SK-N-SH treated with all-trans-retinoic acid at 6 μM for 48 hours (cell line): ENCODE data around the gene GNS.

Source experiments
- ATAC-seq: fragments of 200-7000 bp; cut with Tn5 transposase; 3 replicates; pipeline ENCODE4 v1.9.1; 2020; ENCODE audit warnings: mild to moderate bottlenecking, moderate library complexity
- ARNTL ChIP-seq: fragments of 450-650 bp; formaldehyde crosslinking; IDR thresholded peaks from 2 replicates; pipeline ENCODE4 v1.5.0; 2020; ENCODE audit warnings: low read depth, mild to moderate bottlenecking, moderate library complexity, borderline replicate concordance
- BACH2 ChIP-seq: fragments of 250-450 bp; sonication (Bioruptor Pico); IDR thresholded peaks from 2 replicates; pipeline ENCODE4 v1.9.0; 2021; ENCODE audit warnings: mild to moderate bottlenecking, borderline replicate concordance
- CSDC2 ChIP-seq: fragments of 250-450 bp; sonication (Bioruptor Pico); IDR thresholded peaks from 2 replicates; pipeline ENCODE4 v1.5.0; 2020; ENCODE audit warnings: mild to moderate bottlenecking, moderate library complexity
- ESRRG ChIP-seq: fragments of 250-450 bp; sonication (Bioruptor Pico); IDR thresholded peaks from 2 replicates; pipeline ENCODE4 v1.6.1; 2021; ENCODE audit warnings: mild to moderate bottlenecking
- GLIS3 ChIP-seq: fragments of 250-450 bp; sonication (Bioruptor Pico); IDR thresholded peaks from 2 replicates; pipeline ENCODE4 v1.5.0; 2020; ENCODE audit warnings: mild to moderate bottlenecking, moderate library complexity
- ISL1 ChIP-seq: fragments of 250-450 bp; sonication (Bioruptor Pico); IDR thresholded peaks from 2 replicates; pipeline ENCODE4 v2.1.2; 2022; ENCODE audit warnings: mild to moderate bottlenecking, moderate library complexity
- OSR1 ChIP-seq: fragments of 250-450 bp; sonication (Bioruptor Pico); IDR thresholded peaks from 2 replicates; pipeline ENCODE4 v1.8.0; 2022; ENCODE audit warnings: moderate library complexity, mild to moderate bottlenecking, inconsistent platforms
- POU6F1 ChIP-seq: fragments of 250-450 bp; sonication (Bioruptor Pico); IDR thresholded peaks from 2 replicates; pipeline ENCODE4 v1.8.0; 2021; ENCODE audit warnings: low read depth, mild to moderate bottlenecking, moderate library complexity, borderline replicate concordance
- PPARA ChIP-seq: fragments of 250-450 bp; sonication (Bioruptor Pico); IDR thresholded peaks from 2 replicates; pipeline ENCODE4 v1.5.0; 2020; ENCODE audit warnings: mild to moderate bottlenecking, borderline replicate concordance
- RARB ChIP-seq: fragments of 250-450 bp; sonication (Bioruptor Pico); IDR thresholded peaks from 2 replicates; pipeline ENCODE4 v1.8.0; 2021; ENCODE audit warnings: mild to moderate bottlenecking, moderate library complexity
- SNAI2 ChIP-seq: fragments of 250-450 bp; sonication (Bioruptor Pico); IDR thresholded peaks from 2 replicates; pipeline ENCODE4 v1.5.0; 2020; ENCODE audit warnings: mild to moderate bottlenecking, moderate library complexity
- TCF4 ChIP-seq: fragments of 250-450 bp; sonication (Bioruptor Pico); IDR thresholded peaks from 2 replicates; pipeline ENCODE4 v1.8.0; 2021; ENCODE audit warnings: mild to moderate bottlenecking, moderate library complexity, borderline replicate concordance
- TOX ChIP-seq: fragments of 250-450 bp; sonication (Bioruptor Pico); IDR thresholded peaks from 2 replicates; pipeline ENCODE4 v1.8.0; 2021; ENCODE audit warnings: mild to moderate bottlenecking, moderate library complexity, borderline replicate concordance
- TSHZ2 ChIP-seq: fragments of 250-450 bp; sonication (Bioruptor Pico); IDR thresholded peaks from 2 replicates; pipeline ENCODE4 v1.5.0; 2020; ENCODE audit warnings: mild to moderate bottlenecking, moderate library complexity
- ZC3H10 ChIP-seq: fragments of 250-450 bp; sonication (Bioruptor Pico); IDR thresholded peaks from 2 replicates; pipeline ENCODE4 v1.5.1; 2021; ENCODE audit warnings: mild to moderate bottlenecking, moderate library complexity
- ZFP3 ChIP-seq: fragments of 250-450 bp; sonication (Bioruptor Pico); IDR thresholded peaks from 2 replicates; pipeline ENCODE4 v1.5.0; 2020; ENCODE audit warnings: mild to moderate bottlenecking, moderate library complexity
- ZFP30 ChIP-seq: fragments of 450-650 bp; formaldehyde crosslinking; IDR thresholded peaks from 2 replicates; pipeline ENCODE4 v1.5.0; 2022; ENCODE audit warnings: mild to moderate bottlenecking, moderate library complexity
- ZNF565 ChIP-seq: fragments of 450-650 bp; formaldehyde crosslinking; conservative IDR thresholded peaks from 2 replicates; pipeline ENCODE4 v1.5.0; 2020; ENCODE audit warnings: low read depth, mild to moderate bottlenecking, moderate library complexity
- ZNF70 ChIP-seq: fragments of 450-650 bp; formaldehyde crosslinking; IDR thresholded peaks from 2 replicates; pipeline ENCODE4 v1.5.0; 2020; ENCODE audit warnings: mild to moderate bottlenecking, moderate library complexity
- ZNF8 ChIP-seq: fragments of 450-650 bp; formaldehyde crosslinking; IDR thresholded peaks from 2 replicates; pipeline ENCODE4 v1.5.0; 2020; ENCODE audit warnings: mild to moderate bottlenecking, moderate library complexity
- TF ChIP-seq, protein P1 (sequence below): fragments of 250-450 bp; sonication (Bioruptor Pico); IDR thresholded peaks from 2 replicates; pipeline ENCODE4 v1.5.1; 2020; ENCODE audit warnings: low read depth, mild to moderate bottlenecking, moderate library complexity
- TF ChIP-seq, protein P2 (sequence below): fragments of 250-450 bp; sonication (Bioruptor Pico); IDR thresholded peaks from 2 replicates; pipeline ENCODE4 v1.8.0; 2020; ENCODE audit warnings: mild to moderate bottlenecking, moderate library complexity, borderline replicate concordance
- TF ChIP-seq, protein P3 (sequence below): fragments of 250-450 bp; sonication (Bioruptor Pico); IDR thresholded peaks from 2 replicates; pipeline ENCODE4 v1.5.1; 2021; ENCODE audit warnings: mild to moderate bottlenecking, moderate library complexity

The GNS gene

GRCh38 chr12:64673490-64674169, 85.6 kb downstream of the GNS start:
- TF ChIP-seq, protein P1, sequence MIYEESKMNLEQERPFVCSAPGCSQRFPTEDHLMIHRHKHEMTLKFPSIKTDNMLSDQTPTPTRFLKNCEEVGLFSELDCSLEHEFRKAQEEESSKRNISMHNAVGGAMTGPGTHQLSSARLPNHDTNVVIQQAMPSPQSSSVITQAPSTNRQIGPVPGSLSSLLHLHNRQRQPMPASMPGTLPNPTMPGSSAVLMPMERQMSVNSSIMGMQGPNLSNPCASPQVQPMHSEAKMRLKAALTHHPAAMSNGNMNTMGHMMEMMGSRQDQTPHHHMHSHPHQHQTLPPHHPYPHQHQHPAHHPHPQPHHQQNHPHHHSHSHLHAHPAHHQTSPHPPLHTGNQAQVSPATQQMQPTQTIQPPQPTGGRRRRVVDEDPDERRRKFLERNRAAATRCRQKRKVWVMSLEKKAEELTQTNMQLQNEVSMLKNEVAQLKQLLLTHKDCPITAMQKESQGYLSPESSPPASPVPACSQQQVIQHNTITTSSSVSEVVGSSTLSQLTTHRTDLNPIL (CRISPR knock-in tag), result no peak
- TF ChIP-seq ZNF8 (CRISPR knock-in tag) (no peak), TCF4 (CRISPR knock-in tag) (no peak), TSHZ2 (no peak), ARNTL (CRISPR knock-in tag) (no peak), ISL1 (CRISPR knock-in tag) (no peak), ZC3H10 (CRISPR knock-in tag) (no peak), BACH2 (no peak), PPARA (CRISPR knock-in tag) (no peak), RARB (CRISPR knock-in tag) (no peak), ZFP30 (no peak), ZFP3 (CRISPR knock-in tag) (no peak), CSDC2 (CRISPR knock-in tag) (no peak), TOX (CRISPR knock-in tag) (no peak), ZNF70 (CRISPR knock-in tag) (no peak)
- TF ChIP-seq, protein P2, sequence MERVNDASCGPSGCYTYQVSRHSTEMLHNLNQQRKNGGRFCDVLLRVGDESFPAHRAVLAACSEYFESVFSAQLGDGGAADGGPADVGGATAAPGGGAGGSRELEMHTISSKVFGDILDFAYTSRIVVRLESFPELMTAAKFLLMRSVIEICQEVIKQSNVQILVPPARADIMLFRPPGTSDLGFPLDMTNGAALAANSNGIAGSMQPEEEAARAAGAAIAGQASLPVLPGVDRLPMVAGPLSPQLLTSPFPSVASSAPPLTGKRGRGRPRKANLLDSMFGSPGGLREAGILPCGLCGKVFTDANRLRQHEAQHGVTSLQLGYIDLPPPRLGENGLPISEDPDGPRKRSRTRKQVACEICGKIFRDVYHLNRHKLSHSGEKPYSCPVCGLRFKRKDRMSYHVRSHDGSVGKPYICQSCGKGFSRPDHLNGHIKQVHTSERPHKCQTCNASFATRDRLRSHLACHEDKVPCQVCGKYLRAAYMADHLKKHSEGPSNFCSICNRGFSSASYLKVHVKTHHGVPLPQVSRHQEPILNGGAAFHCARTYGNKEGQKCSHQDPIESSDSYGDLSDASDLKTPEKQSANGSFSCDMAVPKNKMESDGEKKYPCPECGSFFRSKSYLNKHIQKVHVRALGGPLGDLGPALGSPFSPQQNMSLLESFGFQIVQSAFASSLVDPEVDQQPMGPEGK (CRISPR knock-in tag), result no peak
- peak; percentile 48 for ATAC-seq

DNA sequence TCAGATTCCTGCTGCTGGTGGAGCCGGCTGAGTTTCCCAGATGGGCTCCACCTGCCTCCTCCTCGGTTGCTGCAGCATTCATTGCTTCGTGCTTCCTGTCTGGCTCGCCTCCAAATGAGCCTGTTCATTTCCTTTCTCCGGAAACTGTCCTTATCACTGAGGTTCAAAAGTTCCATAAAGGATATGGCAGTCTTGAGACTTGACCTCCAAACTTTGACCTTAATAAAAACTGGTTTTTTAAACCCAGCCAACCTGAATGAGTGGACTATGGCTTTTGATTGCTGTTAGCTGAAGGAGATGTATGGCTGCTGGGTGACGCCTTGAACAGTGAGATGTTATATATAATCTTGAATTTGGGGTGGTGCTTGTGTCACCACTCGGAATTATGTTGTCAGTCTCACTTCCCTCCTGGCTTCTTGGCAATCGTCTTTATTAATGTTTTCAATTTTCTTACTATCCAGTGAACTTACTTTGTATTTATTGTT, 86.2 kb downstream of the GNS start:
- peak; percentile 39 for ATAC-seq
- TF ChIP-seq ARNTL (CRISPR knock-in tag), result no peak
- no peak for TF ChIP-seq ZNF565 (CRISPR knock-in tag)
- TF ChIP-seq GLIS3 (CRISPR knock-in tag), result no peak
- peak; percentile 45; the same call in 1 of the 2 replicates for TF ChIP-seq TCF4 (CRISPR knock-in tag)
- TF ChIP-seq, protein P2 (CRISPR knock-in tag), result no peak
- TF ChIP-seq POU6F1 (CRISPR knock-in tag), result no peak
- TF ChIP-seq ESRRG (CRISPR knock-in tag), result no peak
- TF ChIP-seq, protein P1 (CRISPR knock-in tag), result no peak
- TF ChIP-seq ZC3H10 (CRISPR knock-in tag), result no peak
- no peak for TF ChIP-seq BACH2
- TF ChIP-seq TOX (CRISPR knock-in tag), result no peak
- TF ChIP-seq SNAI2 (CRISPR knock-in tag), result 0 out of 2 replicates have a peak, but pooled peaks have one; percentile 56
- TF ChIP-seq, protein P3, sequence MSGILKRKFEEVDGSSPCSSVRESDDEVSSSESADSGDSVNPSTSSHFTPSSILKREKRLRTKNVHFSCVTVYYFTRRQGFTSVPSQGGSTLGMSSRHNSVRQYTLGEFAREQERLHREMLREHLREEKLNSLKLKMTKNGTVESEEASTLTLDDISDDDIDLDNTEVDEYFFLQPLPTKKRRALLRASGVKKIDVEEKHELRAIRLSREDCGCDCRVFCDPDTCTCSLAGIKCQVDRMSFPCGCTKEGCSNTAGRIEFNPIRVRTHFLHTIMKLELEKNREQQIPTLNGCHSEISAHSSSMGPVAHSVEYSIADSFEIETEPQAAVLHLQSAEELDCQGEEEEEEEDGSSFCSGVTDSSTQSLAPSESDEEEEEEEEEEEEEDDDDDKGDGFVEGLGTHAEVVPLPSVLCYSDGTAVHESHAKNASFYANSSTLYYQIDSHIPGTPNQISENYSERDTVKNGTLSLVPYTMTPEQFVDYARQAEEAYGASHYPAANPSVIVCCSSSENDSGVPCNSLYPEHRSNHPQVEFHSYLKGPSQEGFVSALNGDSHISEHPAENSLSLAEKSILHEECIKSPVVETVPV, result no peak
- TF ChIP-seq CSDC2 (CRISPR knock-in tag), result no peak
- no peak for TF ChIP-seq ZFP30
- no peak for TF ChIP-seq ZNF70 (CRISPR knock-in tag)
- 0 out of 2 replicates have a peak, but pooled peaks have one; percentile 32 for TF ChIP-seq ZFP3 (CRISPR knock-in tag)
- TF ChIP-seq OSR1, result no peak
- TF ChIP-seq RARB (CRISPR knock-in tag), result no peak
- peak; percentile 35; the same call in 1 of the 2 replicates for TF ChIP-seq ZNF8 (CRISPR knock-in tag)
- no peak for TF ChIP-seq ISL1 (CRISPR knock-in tag)
- TF ChIP-seq PPARA (CRISPR knock-in tag), result no peak
